HG03521 (cell line): Measurements from ENCODE around the gene AQP6.
"Not testable (repeated sequence)": the region's sequence is repeated elsewhere in the genome, so short reads cannot be mapped to it uniquely, and the experiment has no call there.

Experiments
- ATAC-seq: cut with Tn5 transposase; IDR thresholded peaks from one replicate; pipeline ENCODE4 v1.9.1; 2021; ENCODE audit warnings: mild to moderate bottlenecking, moderate library complexity; ENCODE audit not compliant: unreplicated experiment

The AQP6 gene

GRCh38 chr12:49969027-49969426 is 3.7 kb upstream of the AQP6 start:
- no peak for ATAC-seq

GRCh38 chr12:49969651-49970429 is 2.9 kb upstream of the AQP6 start:
- ATAC-seq: no peak

GRCh38 chr12:49970658-49971057 is 2.1 kb upstream of the AQP6 start:
- ATAC-seq: no peak

GRCh38 chr12:49971141-49971540 is 1.6 kb upstream of the AQP6 start:
- ATAC-seq: no peak

GRCh38 chr12:49972129-49972528 is 618 bp upstream of the AQP6 start:
- ATAC-seq: no peak

- no peak for ATAC-seq
Measured at GRCh38 chr12:49973361-49973830, 649 bp downstream of the AQP6 start.

- ATAC-seq: no peak
Measured at GRCh38 chr12:49974231-49974675, 1.5 kb downstream of the AQP6 start.

GRCh38 chr12:49974677-49975317 is 2.0 kb downstream of the AQP6 start:
- ATAC-seq: no peak

GRCh38 chr12:49975318-49975761 is 2.6 kb downstream of the AQP6 start:
- ATAC-seq: no peak

GRCh38 chr12:49976557-49976956 is 3.8 kb downstream of the AQP6 start:
- ATAC-seq: no peak

GRCh38 chr12:49978125-49978524 is 5.4 kb downstream of the AQP6 start:
- ATAC-seq: no peak

GRCh38 chr12:49979016-49979586 is 6.4 kb downstream of the AQP6 start:
- ATAC-seq: no peak

GRCh38 chr12:49979791-49980190 is 7.0 kb downstream of the AQP6 start:
- no peak for ATAC-seq

- no peak for ATAC-seq
Measured at GRCh38 chr12:49980501-49981349, 8.0 kb downstream of the AQP6 start.

GRCh38 chr12:49982246-49983087 is 9.7 kb downstream of the AQP6 start:
- ATAC-seq: no peak

GRCh38 chr12:49983892-49984291 is 11.1 kb downstream of the AQP6 start:
- ATAC-seq: no peak

- ATAC-seq: no peak
Measured at GRCh38 chr12:49984476-49985359, 12.0 kb downstream of the AQP6 start.

GRCh38 chr12:49985981-49986380 is 13.2 kb downstream of the AQP6 start:
- no peak for ATAC-seq

- ATAC-seq: not testable (repeated sequence)
Measured at GRCh38 chr12:49986476-49986875, 13.7 kb downstream of the AQP6 start.
